HepG2 (cell line): ENCODE measurements around the gene SLC22A15. TPM values are rescaled to one million over a fixed set of nuclear protein-coding genes. Genes with fewer than 3 reads are reported as not detected.
A peak's percentile ranks its signal among the peaks of the same experiment; 100 is the strongest.

Source experiments
- ATAC-seq: fragments of 200-7000 bp; cut with Tn5 transposase; 3 replicates; pipeline ENCODE4 v1.9.1; 2020; ENCODE audit warnings: mild to moderate bottlenecking, moderate library complexity
- BruUV-seq: library from RNA; stranded (reverse); fragments of 400-500 nt; replicated peaks from 2 replicates; lab custom pipeline; 2021; lab: Mats Ljungman, UMichigan
- CTCF ChIA-PET: fragments of 300-600 bp; formaldehyde crosslinking; extraction: SDS; loops from one replicate; lab custom pipeline; 2021; ENCODE audit warnings: low total read pairs, inconsistent platforms, low intra/inter-chr PET ratio; lab: Yijun Ruan, JAX
- POLR2A ChIA-PET: fragments of 350-600 bp; sonication (Branson Sonifier 250); formaldehyde crosslinking; loops from one replicate; lab custom pipeline; 2020; ENCODE audit warnings: antibody characterized with exemption, inconsistent platforms; lab: Yijun Ruan, JAX
- DNase-seq: peaks from one replicate; pipeline ENCODE4 v3.0.0-alpha.2; 2015; ENCODE audit warnings: low spot score
- FAIRE-seq: peaks from 3 replicates; lab custom pipeline; 2011; peaks lifted over from hg19 to GRCh38; lab: Jason Lieb, UNC
- H2AFZ ChIP-seq: one replicate; pipeline ENCODE4 v1.6.1; 2011; ENCODE audit warnings: low read length, inconsistent platforms
- H3K27ac ChIP-seq: fragments of 300-600 bp; 3 replicates; pipeline ENCODE4 v1.8.0; 2011; ENCODE audit warnings: mixed run types, mild to moderate bottlenecking, mixed read lengths, low read length, inconsistent platforms; ENCODE audit not compliant: insufficient read depth; ENCODE audit errors: extremely low read length
- H3K27me3 ChIP-seq, 2 experiments: fragments of 200-600 bp in 1 of 2; 2 replicates in 1 of 2; 3 replicates in 1 of 2; pipeline versions ENCODE4 v1.6.0 to v1.8.0; 2011; ENCODE audit warnings: low read length in 2 of 2, mild to moderate bottlenecking in 2 of 2, moderate library complexity in 2 of 2, inconsistent platforms in 1 of 2; ENCODE audit not compliant: insufficient read depth in 2 of 2, control insufficient read depth in 1 of 2
- H3K36me3 ChIP-seq, 2 experiments: fragments of 200-600 bp in 1 of 2; replicated peaks in 1 of 2; 2 replicates in 1 of 2; 3 replicates in 1 of 2; pipeline versions ENCODE4 v1.5.1 to v1.8.0; 2011; ENCODE audit warnings: low read length in 2 of 2, inconsistent platforms in 1 of 2; ENCODE audit not compliant: insufficient read depth in 2 of 2, control insufficient read depth in 1 of 2
- H3K4me1 ChIP-seq: 2 replicates; pipeline ENCODE4 v1.5.1; 2012; ENCODE audit warnings: low read length, inconsistent platforms; ENCODE audit not compliant: insufficient read depth
- H3K4me2 ChIP-seq: 2 replicates; pipeline ENCODE4 v1.6.0; 2011; ENCODE audit warnings: low read depth, low read length, inconsistent platforms
- H3K4me3 ChIP-seq, 3 experiments: fragments of 200-600 bp in 1 of 3; sonication (generic), shearing (Covaris generic) in 1 of 3; replicated peaks in 1 of 3; 2 replicates each; pipeline ENCODE4 v1.5.1; 2011 to 2016; ENCODE audit warnings: low read length in 3 of 3, inconsistent platforms in 2 of 3, low read depth in 2 of 3, mild to moderate bottlenecking in 2 of 3, control low read depth in 1 of 3, mixed read lengths in 1 of 3; ENCODE audit not compliant: insufficient read depth in 1 of 3
- H3K79me2 ChIP-seq: one replicate; pipeline ENCODE4 v1.6.1; 2011; ENCODE audit warnings: low read length, inconsistent platforms; ENCODE audit not compliant: insufficient read depth
- H3K9ac ChIP-seq: 2 replicates; pipeline ENCODE4 v1.6.0; 2011; ENCODE audit warnings: mild to moderate bottlenecking, low read depth, low read length, inconsistent platforms; ENCODE audit not compliant: insufficient read depth
- H3K9me3 ChIP-seq: 2 replicates; pipeline ENCODE4 v1.5.1; 2012; ENCODE audit warnings: mild to moderate bottlenecking, low read length
- H4K20me1 ChIP-seq: 2 replicates; pipeline ENCODE4 v1.6.0; 2011; ENCODE audit warnings: inconsistent platforms, mild to moderate bottlenecking, low read length, moderate library complexity; ENCODE audit not compliant: insufficient read depth
- ARNT ChIP-seq: fragments of 450-650 bp; IDR thresholded peaks from 2 replicates; pipeline ENCODE4 v1.6.1; 2017
- ATM ChIP-seq: fragments of 450-650 bp; IDR thresholded peaks from 2 replicates; pipeline ENCODE4 v1.7.1; 2017; ENCODE audit warnings: mild to moderate bottlenecking, borderline replicate concordance
- FOXO1 ChIP-seq: sonication (generic); formaldehyde crosslinking; IDR thresholded peaks from 2 replicates; pipeline ENCODE4 v1.4.0; 2020; ENCODE audit warnings: missing genetic modification reagents
- GTF2F1 ChIP-seq: fragments of 150-350 bp; IDR thresholded peaks from 2 replicates; pipeline ENCODE4 v1.6.1; 2014; ENCODE audit warnings: low read length
- HNF1A ChIP-seq, 2 experiments: sonication (generic) in 1 of 2; formaldehyde crosslinking in 1 of 2; IDR thresholded peaks; 2 replicates each; pipeline versions ENCODE4 v1.4.0 to v1.6.1; 2016 to 2020; ENCODE audit warnings: borderline replicate concordance in 1 of 2, low read depth in 1 of 2, mild to moderate bottlenecking in 1 of 2, missing genetic modification reagents in 1 of 2
- NR1H2 ChIP-seq: sonication (generic); formaldehyde crosslinking; IDR thresholded peaks from 2 replicates; pipeline ENCODE4 v1.8.1; 2022; ENCODE audit warnings: low read depth, missing genetic modification reagents, borderline replicate concordance
- PHF8 ChIP-seq: sonication (generic); formaldehyde crosslinking; IDR thresholded peaks from 2 replicates; pipeline ENCODE4 v1.5.0; 2020; ENCODE audit warnings: missing genetic modification reagents
- SRF ChIP-seq: IDR thresholded peaks from 2 replicates; pipeline ENCODE4 v1.6.1; 2011; ENCODE audit warnings: mild to moderate bottlenecking, low read depth, low read length, moderate library complexity
- ZNF446 ChIP-seq: sonication (generic); formaldehyde crosslinking; IDR thresholded peaks from 2 replicates; pipeline ENCODE4 v1.5.0; 2020; ENCODE audit warnings: mild to moderate bottlenecking, missing genetic modification reagents
- ZNF550 ChIP-seq: sonication (generic); formaldehyde crosslinking; IDR thresholded peaks from 2 replicates; pipeline ENCODE4 v1.4.0; 2020; ENCODE audit warnings: mild to moderate bottlenecking, missing genetic modification reagents, borderline replicate concordance
- WGBS: methylation state at CpG from one replicate; pipeline ENCODE4 v1.1.6; 2017; ENCODE audit warnings: low lambda C conversion rate; 5-methylcytosine and 5-hydroxymethylcytosine counted together
- in situ Hi-C: cut with HindIII; loops from 2 replicates; pipeline ENCODE4 v1.10.0; 2017; ENCODE audit warnings: low pct_unique_long_range_greater_than_20kb; ENCODE audit not compliant: extremely low pct_ligation_motif_present
- intact Hi-C: fragments of 100-400 bp; cut with micrococcal nuclease; formaldehyde crosslinking; loops from one replicate; pipeline ENCODE4 v1.10.0; 2022; ENCODE audit not compliant: unreplicated experiment
- polyA plus RNA-seq, 8 experiments: library from polyadenylated mRNA; depleted of rRNA in 3 of 8; stranded (reverse) in 7 of 8; unstranded in 1 of 8; fragments of >200 nt; fragmentation: Illumina TruSeq in 4 of 8; extraction: Trizol in 4 of 8; gene quantifications; 2 replicates each; pipeline versions ENCODE4 v1.2.1 to v1.2.3, GENCODE V29; 2011 to 2016; ENCODE audit warnings: low read depth in 4 of 8, missing spikeins in 1 of 8, mixed read lengths in 1 of 8; ENCODE audit not compliant: insufficient read depth in 1 of 8
- total RNA-seq, 5 experiments: library from RNA; depleted of rRNA; stranded (reverse); fragments of >200 nt; fragmentation: Illumina TruSeq; extraction: Trizol; gene quantifications; 2 replicates each; pipeline ENCODE4 v1.2.3, GENCODE V29; 2016; ENCODE audit warnings: low read depth in 1 of 5
- TF ChIP-seq, protein P1 (sequence below): fragments of 450-650 bp; IDR thresholded peaks from 2 replicates; pipeline ENCODE4 v1.6.1; 2017

SLC22A15 gene
- total and polyA plus RNA-seq, 2 of the 13 experiments (the other 11 are each of a cell fraction or from before 2014, with no cell fraction given): 0.24 to 1.7 TPM

- 0 out of 2 replicates have a peak overlapping the region, but pooled peaks have one; percentile 10 for H3K4me2 ChIP-seq
- ChIA-PET CTCF (no interaction called here), POLR2A (no interaction called here)
- H3K9ac ChIP-seq: no peak overlapping the region
- H2AFZ ChIP-seq: no peak overlapping the region
- BruUV-seq: no TSS peak
- in situ Hi-C loops (loop anchor here (25.0 kb wide), 1 partner anchor 366 kb away; no protein-coding TSS in a partner anchor), intact Hi-C loops (no loop called here)
- H3K9me3 ChIP-seq: no peaks in the 10 kb centered on the region
- no peak overlapping the region for H3K27ac ChIP-seq
- H3K79me2 ChIP-seq: no peaks in the 10 kb centered on the region
- FAIRE-seq (no peak), DNase-seq (no peak), ATAC-seq (peak; percentile 7; the same call in 2 of the 3 replicates)
- no peaks in the 10 kb centered on the region; the same call in 1 of the 2 replicates for H4K20me1 ChIP-seq
- H3K27me3 ChIP-seq: peaks cover 0 to 19% of the 10 kb centered on the region in 2 experiments; a peak in 3 of 5 replicates
- WGBS: 30% methylated on average over 6 of the region's 6 CpGs
- no peak overlapping the region for H3K4me3 ChIP-seq
- H3K36me3 ChIP-seq: no peaks in the 10 kb centered on the region
- TF ChIP-seq, protein P1, sequence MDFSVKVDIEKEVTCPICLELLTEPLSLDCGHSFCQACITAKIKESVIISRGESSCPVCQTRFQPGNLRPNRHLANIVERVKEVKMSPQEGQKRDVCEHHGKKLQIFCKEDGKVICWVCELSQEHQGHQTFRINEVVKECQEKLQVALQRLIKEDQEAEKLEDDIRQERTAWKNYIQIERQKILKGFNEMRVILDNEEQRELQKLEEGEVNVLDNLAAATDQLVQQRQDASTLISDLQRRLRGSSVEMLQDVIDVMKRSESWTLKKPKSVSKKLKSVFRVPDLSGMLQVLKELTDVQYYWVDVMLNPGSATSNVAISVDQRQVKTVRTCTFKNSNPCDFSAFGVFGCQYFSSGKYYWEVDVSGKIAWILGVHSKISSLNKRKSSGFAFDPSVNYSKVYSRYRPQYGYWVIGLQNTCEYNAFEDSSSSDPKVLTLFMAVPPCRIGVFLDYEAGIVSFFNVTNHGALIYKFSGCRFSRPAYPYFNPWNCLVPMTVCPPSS: no peak
- no peak for TF ChIP-seq HNF1A (IDR thresholded peaks at IDR 0.05; ENCODE audit: low read depth)
- TF ChIP-seq HNF1A (CRISPR knock-in tag; IDR thresholded peaks at IDR 0.05; ENCODE audit: borderline replicate concordance): no peak
- no peak for TF ChIP-seq ATM
- no peak for TF ChIP-seq ZNF446 (CRISPR knock-in tag)
- no peak for TF ChIP-seq GTF2F1
- TF ChIP-seq SRF: no peak
- no peak for TF ChIP-seq ARNT
- TF ChIP-seq FOXO1 (CRISPR knock-in tag): no peak
- TF ChIP-seq PHF8 (CRISPR knock-in tag): no peak
- TF ChIP-seq ZNF550 (CRISPR knock-in tag): no peak
- TF ChIP-seq NR1H2 (CRISPR knock-in tag): no peak
- peaks cover 25% of the 10 kb centered on the region for H3K4me1 ChIP-seq
Observed at GRCh38 chr1:115978292-115978941, 2.1 kb downstream of the SLC22A15 start.
